PFSK-1 (cell line): ENCODE data around the gene RPA1.

Experiments
- FOXP2 ChIP-seq: optimal IDR thresholded peaks from 2 replicates; pipeline ENCODE3; 2011; ENCODE audit warnings: borderline replicate concordance, control low read depth, inconsistent platforms; ENCODE audit not compliant: insufficient read depth; ENCODE audit errors: extremely low read length, extremely low read depth
- POLR2AphosphoS5 ChIP-seq: IDR thresholded peaks from 2 replicates; pipeline ENCODE4 v1.6.1; 2012; ENCODE audit warnings: low read depth, mild to moderate bottlenecking, control low read depth, low read length, moderate library complexity
- REST ChIP-seq, 2 experiments: IDR thresholded peaks; 2 replicates each; pipeline versions ENCODE4 v1.6.1 to v1.8.0; 2011 to 2012; ENCODE audit warnings: low read depth in 2 of 2, low read length in 2 of 2, control low read depth in 1 of 2, inconsistent platforms in 1 of 2, mild to moderate bottlenecking in 1 of 2, moderate library complexity in 1 of 2; ENCODE audit not compliant: insufficient read depth in 1 of 2
- SIN3A ChIP-seq: IDR thresholded peaks from 2 replicates; pipeline ENCODE4 v1.6.1; 2012; ENCODE audit warnings: mild to moderate bottlenecking, low read length, moderate library complexity, borderline replicate concordance; ENCODE audit not compliant: insufficient read depth
- TAF1 ChIP-seq: IDR thresholded peaks from 2 replicates; pipeline ENCODE4 v1.6.1; 2012; ENCODE audit warnings: low read length, control low read depth, borderline replicate concordance; ENCODE audit not compliant: insufficient read depth

The RPA1 gene

GRCh38 chr17:1934901-1935300 lies 105.1 kb downstream of the RPA1 start:
- TF ChIP-seq SIN3A (no peak), TAF1 (no peak), POLR2AphosphoS5 (no peak), FOXP2 (no peak), REST (IDR thresholded peaks at IDR 0.05; ENCODE audit: insufficient read depth in 1 of 2, low read depth in 2 of 2, low read length in 2 of 2) (no peak)

- TF ChIP-seq TAF1, result no peak
- no peak for TF ChIP-seq POLR2AphosphoS5
- TF ChIP-seq REST (IDR thresholded peaks at IDR 0.05; ENCODE audit: insufficient read depth in 1 of 2, low read depth in 2 of 2, low read length in 2 of 2), result no peak
- no peak for TF ChIP-seq FOXP2
- TF ChIP-seq SIN3A, result no peak
Measured at GRCh38 chr17:1936766-1937165, 107.0 kb downstream of the RPA1 start.

GRCh38 chr17:1937461-1937860 lies 107.7 kb downstream of the RPA1 start:
- TF ChIP-seq FOXP2, result no peak
- no peak for TF ChIP-seq SIN3A

GRCh38 chr17:1939981-1940809 lies 110.4 kb downstream of the RPA1 start:
- TF ChIP-seq TAF1 (no peak), FOXP2 (no peak), REST (IDR thresholded peaks at IDR 0.05; ENCODE audit: insufficient read depth in 1 of 2, low read depth in 2 of 2, low read length in 2 of 2) (no peak), POLR2AphosphoS5 (no peak), SIN3A (no peak)

GRCh38 chr17:1940810-1941185 lies 111.0 kb downstream of the RPA1 start:
- TF ChIP-seq TAF1, result no peak
- TF ChIP-seq REST (IDR thresholded peaks at IDR 0.05; ENCODE audit: insufficient read depth in 1 of 2, low read depth in 2 of 2, low read length in 2 of 2), result no peak
- no peak for TF ChIP-seq FOXP2
- no peak for TF ChIP-seq POLR2AphosphoS5
- TF ChIP-seq SIN3A, result no peak
